ENCODE measurements around the gene SASS6. TPM values are rescaled to one million over a fixed set of nuclear protein-coding genes. Genes with fewer than 3 reads are reported as not detected.

Gene SASS6
- total and polyA plus RNA-seq, 10 of the 15 experiments (the other 5 are each of a cell fraction or from before 2014, with no cell fraction given): 6.6 to 17.9 (median 10.2) TPM

DNA sequence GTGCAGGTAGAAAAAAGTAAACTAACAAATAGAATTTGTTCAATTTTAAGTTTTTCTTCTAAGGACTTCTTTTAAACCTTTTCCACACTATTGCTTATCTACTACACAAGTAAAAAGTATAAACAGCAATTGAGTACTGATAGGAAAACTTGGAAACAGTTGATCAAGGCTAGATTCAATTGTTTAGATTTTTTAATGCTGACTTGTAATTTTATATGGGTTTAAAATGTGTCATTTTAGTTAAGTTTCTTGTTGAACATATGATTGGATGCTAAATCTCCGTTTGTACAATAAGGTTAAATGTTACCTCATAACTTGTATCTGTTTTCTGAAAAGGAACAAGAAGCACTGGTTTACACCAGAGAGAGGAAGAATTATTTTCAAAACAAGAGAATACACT lies 5.5 kb downstream of the SASS6 start:
- Histone ChIP-seq H2AFZ (ENCODE audit: control insufficient read depth, low read depth, low read length) (no peak overlapping the region), H3K4me3 (no peak overlapping the region), H3K4me2 (ENCODE audit: control insufficient read depth, insufficient read depth) (no peak overlapping the region), H3K79me2 (ENCODE audit: control insufficient read depth, insufficient read depth, low read length) (peaks cover 53% of the 10 kb centered on the region), H3K36me3 (ENCODE audit: control insufficient read depth in 2 of 2, insufficient read depth in 2 of 2, low read length in 1 of 2) (peaks cover 0 to 3% of the 10 kb centered on the region in 2 experiments; a peak in 1 of 4 replicates), H3K9ac (ENCODE audit: control insufficient read depth, insufficient read depth, low read length) (no peak overlapping the region), H3K4me1 (ENCODE audit: control insufficient read depth, insufficient read depth, low read length) (peaks cover 11% of the 10 kb centered on the region), H4K20me1 (ENCODE audit: control insufficient read depth, insufficient read depth) (no peaks in the 10 kb centered on the region), H3K27ac (ENCODE audit: control insufficient read depth, insufficient read depth) (no peak overlapping the region), H3K27me3 (replicated peaks in 1 of 2; ENCODE audit: control insufficient read depth in 2 of 2, insufficient read depth in 2 of 2, low read length in 1 of 2) (no peaks in the 10 kb centered on the region), H3K9me3 (replicated peaks; ENCODE audit: control insufficient read depth, insufficient read depth, low read length) (no peaks in the 10 kb centered on the region)
- ChIA-PET POLR2A (interaction anchor here (0.6 kb wide), 2 partner anchors 48 to 599 kb away, joined by 3 to 4 read pairs; no protein-coding TSS in a partner anchor), CTCF (interaction anchor here (1.4 kb wide), 1 partner anchor 40 kb away, joined by 3 read pairs; no protein-coding TSS in a partner anchor), RAD21 (ENCODE audit: unreplicated experiment) (interaction anchor here (0.7 to 0.9 kb wide), 2 partner anchors 36 to 332 kb away, joined by 3 to 4 read pairs; no protein-coding TSS in a partner anchor), SMC1A (ENCODE audit: uncharacterized antibody, unreplicated experiment) (interaction anchor here (0.9 to 1.5 kb wide), 4 partner anchors 18 to 332 kb away, joined by 3 to 4 read pairs (median 4); no protein-coding TSS in a partner anchor)
- WGBS (ENCODE audit: insufficient coverage, insufficient replicate concordance, low lambda C conversion rate, missing lambda C conversion rate): 95% methylated on average over 1 of the region's 1 CpG
- intact Hi-C loops (cut with micrococcal nuclease; ENCODE audit: unreplicated experiment): no loop called here
- TF ChIP-seq STAT3 (IDR thresholded peaks at IDR 0.05; ENCODE audit: low read depth, low read length) (no peak), BHLHE40 (IDR thresholded peaks at IDR 0.05; ENCODE audit: borderline replicate concordance in 1 of 2, low read depth in 2 of 2, low read length in 1 of 2) (no peak), POLR2AphosphoS2 (IDR thresholded peaks at IDR 0.05; ENCODE audit: low read depth, low read length) (no peak), TAF1 (IDR thresholded peaks at IDR 0.05; ENCODE audit: borderline replicate concordance, low read depth, low read length) (no peak), CEBPZ (IDR thresholded peaks at IDR 0.05; ENCODE audit: low read depth, low read length) (no peak), NKRF (conservative IDR thresholded peaks at IDR 0.05) (no peak), ZSCAN29 (IDR thresholded peaks at IDR 0.05) (no peak), TARDBP (IDR thresholded peaks at IDR 0.05; ENCODE audit: borderline replicate concordance) (no peak), EP300 (IDR thresholded peaks at IDR 0.05; ENCODE audit: borderline replicate concordance in 1 of 2, control insufficient read depth in 1 of 2, low read depth in 2 of 2, low read length in 2 of 2) (no peak), IKZF2 (IDR thresholded peaks at IDR 0.05) (no peak), RAD51 (IDR thresholded peaks at IDR 0.05) (no peak)
- TF ChIP-seq, protein P1, sequence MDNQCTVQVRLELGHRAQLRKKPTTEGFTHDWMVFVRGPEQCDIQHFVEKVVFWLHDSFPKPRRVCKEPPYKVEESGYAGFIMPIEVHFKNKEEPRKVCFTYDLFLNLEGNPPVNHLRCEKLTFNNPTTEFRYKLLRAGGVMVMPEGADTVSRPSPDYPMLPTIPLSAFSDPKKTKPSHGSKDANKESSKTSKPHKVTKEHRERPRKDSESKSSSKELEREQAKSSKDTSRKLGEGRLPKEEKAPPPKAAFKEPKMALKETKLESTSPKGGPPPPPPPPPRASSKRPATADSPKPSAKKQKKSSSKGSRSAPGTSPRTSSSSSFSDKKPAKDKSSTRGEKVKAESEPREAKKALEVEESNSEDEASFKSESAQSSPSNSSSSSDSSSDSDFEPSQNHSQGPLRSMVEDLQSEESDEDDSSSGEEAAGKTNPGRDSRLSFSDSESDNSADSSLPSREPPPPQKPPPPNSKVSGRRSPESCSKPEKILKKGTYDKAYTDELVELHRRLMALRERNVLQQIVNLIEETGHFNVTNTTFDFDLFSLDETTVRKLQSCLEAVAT (IDR thresholded peaks at IDR 0.05): no peak
- TF ChIP-seq, protein P2, sequence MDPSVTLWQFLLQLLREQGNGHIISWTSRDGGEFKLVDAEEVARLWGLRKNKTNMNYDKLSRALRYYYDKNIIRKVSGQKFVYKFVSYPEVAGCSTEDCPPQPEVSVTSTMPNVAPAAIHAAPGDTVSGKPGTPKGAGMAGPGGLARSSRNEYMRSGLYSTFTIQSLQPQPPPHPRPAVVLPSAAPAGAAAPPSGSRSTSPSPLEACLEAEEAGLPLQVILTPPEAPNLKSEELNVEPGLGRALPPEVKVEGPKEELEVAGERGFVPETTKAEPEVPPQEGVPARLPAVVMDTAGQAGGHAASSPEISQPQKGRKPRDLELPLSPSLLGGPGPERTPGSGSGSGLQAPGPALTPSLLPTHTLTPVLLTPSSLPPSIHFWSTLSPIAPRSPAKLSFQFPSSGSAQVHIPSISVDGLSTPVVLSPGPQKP (IDR thresholded peaks at IDR 0.05; ENCODE audit: low read depth, low read length): no peak
- no peak for ATAC-seq
- no TSS peak for BruUV-seq (replicated peaks)
- in situ Hi-C loops (cut with MboI): no loop called here
- FAIRE-seq: no peak
- no peak for DNase-seq (ENCODE audit: low read depth, low spot score)

All from GM12878 (cell line).